K562 (cell line): ENCODE results near the gene EIF4E1B. TPM values are rescaled to one million over a fixed set of nuclear protein-coding genes. Genes with fewer than 3 reads are reported as not detected.

Source experiments
- CBX3 ChIP-seq, 2 experiments: IDR thresholded peaks; 1 replicate in 1 of 2; 2 replicates in 1 of 2; pipeline ENCODE4 v1.6.1; 2012; ENCODE audit warnings: inconsistent platforms in 2 of 2, low read length in 2 of 2, borderline replicate concordance in 1 of 2, control low read depth in 1 of 2
- CBX8 ChIP-seq: fragments of 200-600 bp; sonication (generic); IDR thresholded peaks from 2 replicates; pipeline ENCODE4 v1.6.1; 2012; ENCODE audit warnings: borderline replicate concordance, mixed run types, low read depth, mild to moderate bottlenecking, moderate library complexity, mixed read lengths, low read length, control low read depth, inconsistent platforms; ENCODE audit not compliant: poor library complexity, severe bottlenecking; ENCODE audit errors: extremely low read depth
- ESRRB ChIP-seq: fragments of 250-450 bp; sonication (Bioruptor Pico); IDR thresholded peaks from 2 replicates; pipeline ENCODE4 v1.5.0; 2020; ENCODE audit warnings: mild to moderate bottlenecking, moderate library complexity, borderline replicate concordance
- FOXM1 ChIP-seq, 2 experiments: fragments of 450-650 bp in 1 of 2; sonication (generic) in 1 of 2; formaldehyde crosslinking in 1 of 2; IDR thresholded peaks; 2 replicates each; pipeline versions ENCODE4 v1.6.1 to v1.9.0; 2017 to 2022; ENCODE audit warnings: low read depth in 2 of 2, mild to moderate bottlenecking in 2 of 2, missing genetic modification reagents in 1 of 2, moderate library complexity in 1 of 2
- HMG20A ChIP-seq: fragments of 450-650 bp; formaldehyde crosslinking; conservative IDR thresholded peaks from 2 replicates; pipeline ENCODE4 v1.4.0; 2020; ENCODE audit warnings: mild to moderate bottlenecking, mixed read lengths
- HOXB6 ChIP-seq: fragments of 250-450 bp; sonication (Bioruptor Pico); IDR thresholded peaks from 2 replicates; pipeline ENCODE4 v1.5.1; 2022; ENCODE audit warnings: mild to moderate bottlenecking, borderline replicate concordance
- JUNB ChIP-seq: fragments of 450-650 bp; formaldehyde crosslinking; conservative IDR thresholded peaks from 2 replicates; pipeline ENCODE4 v1.4.0; 2020; ENCODE audit warnings: mild to moderate bottlenecking
- LARP7 ChIP-seq: fragments of 450-650 bp; IDR thresholded peaks from 2 replicates; pipeline ENCODE4 v1.6.1; 2016
- MAFG ChIP-seq: fragments of 450-650 bp; conservative IDR thresholded peaks from 2 replicates; pipeline ENCODE4 v1.6.1; 2016; ENCODE audit warnings: missing genetic modification characterization, missing compliant biosample characterization
- MAFK ChIP-seq: IDR thresholded peaks from 2 replicates; pipeline ENCODE4 v1.6.1; 2011; ENCODE audit warnings: low read length, improper control_type of control experiment
- MAZ ChIP-seq, 2 experiments: fragments of 450-650 bp in 1 of 2; sonication (generic) in 1 of 2; formaldehyde crosslinking; IDR thresholded peaks in 1 of 2; conservative IDR thresholded peaks in 1 of 2; 2 replicates each; pipeline versions ENCODE4 v1.4.0 to v1.5.0; 2020; ENCODE audit warnings: mild to moderate bottlenecking in 1 of 2, missing genetic modification reagents in 1 of 2
- MECOM ChIP-seq: fragments of 250-450 bp; sonication (Bioruptor Pico); IDR thresholded peaks from 2 replicates; pipeline ENCODE4 v1.8.0; 2022; ENCODE audit warnings: inconsistent platforms
- NFYB ChIP-seq: IDR thresholded peaks from 2 replicates; pipeline ENCODE4 v1.6.1; 2011; ENCODE audit warnings: mild to moderate bottlenecking, moderate library complexity; ENCODE audit not compliant: insufficient read length; ENCODE audit errors: extremely low read depth
- PHF8 ChIP-seq: fragments of 200-600 bp; sonication (generic); IDR thresholded peaks from 2 replicates; pipeline ENCODE4 v1.6.1; 2012; ENCODE audit warnings: mixed run types, mild to moderate bottlenecking, inconsistent platforms, low read length, moderate library complexity, borderline replicate concordance
- PKNOX1 ChIP-seq: fragments of 450-650 bp; IDR thresholded peaks from 2 replicates; pipeline ENCODE4 v1.6.1; 2016
- POLR2AphosphoS5 ChIP-seq: IDR thresholded peaks from 2 replicates; pipeline ENCODE4 v1.6.1; 2011; ENCODE audit warnings: mild to moderate bottlenecking, low read depth, low read length, moderate library complexity; ENCODE audit not compliant: control insufficient read depth, insufficient read depth
- PTRF ChIP-seq: fragments of 450-650 bp; IDR thresholded peaks from 2 replicates; pipeline ENCODE4 v1.6.1; 2016; ENCODE audit warnings: mild to moderate bottlenecking, missing genetic modification characterization, missing compliant biosample characterization
- RUNX1 ChIP-seq: sonication (generic); IDR thresholded peaks from 2 replicates; pipeline ENCODE4 v1.6.1; 2016; ENCODE audit warnings: antibody characterized with exemption, low read depth
- SIX5 ChIP-seq, 2 experiments: IDR thresholded peaks; 2 replicates each; pipeline ENCODE4 v1.6.1; 2011; ENCODE audit warnings: low read length in 2 of 2, borderline replicate concordance in 1 of 2, low read depth in 1 of 2, mild to moderate bottlenecking in 1 of 2, moderate library complexity in 1 of 2; ENCODE audit not compliant: insufficient read depth in 1 of 2
- SRF ChIP-seq, 2 experiments: fragments of 250-450, 450-650 bp in 1 of 2; sonication (Bioruptor Pico) in 1 of 2; sonication (generic) in 1 of 2; formaldehyde crosslinking; IDR thresholded peaks; 2 replicates each; pipeline versions ENCODE4 v1.5.0 to v1.5.1; 2020 to 2022; ENCODE audit warnings: mild to moderate bottlenecking in 1 of 2, missing genetic modification reagents in 1 of 2
- SRSF1 ChIP-seq: fragments of 200-400 bp; formaldehyde crosslinking; IDR thresholded peaks from 2 replicates; pipeline ENCODE4 v1.6.1; 2017; ENCODE audit warnings: mild to moderate bottlenecking, low read depth, low read length, moderate library complexity
- TRIM24 ChIP-seq, 2 experiments: fragments of 450-650 bp; IDR thresholded peaks; 2 replicates each; pipeline ENCODE4 v1.6.1; 2016
- ZNF311 ChIP-seq: fragments of 250-450 bp; sonication (Bioruptor Pico); IDR thresholded peaks from 2 replicates; pipeline ENCODE4 v1.4.0; 2020; ENCODE audit warnings: mild to moderate bottlenecking, moderate library complexity
- polyA plus RNA-seq, 8 experiments: library from polyadenylated mRNA; depleted of rRNA in 4 of 8; stranded (reverse) in 5 of 8; unstranded in 3 of 8; fragments of >200 nt; fragmentation: Nextera tagmentation in 2 of 8; fragmentation: Illumina TruSeq in 1 of 8; extraction: Ambion mirVana in 2 of 8; extraction: Trizol in 1 of 8; gene quantifications; 2 replicates each; pipeline versions ENCODE4 v1.2.1 to v1.2.3, GENCODE V29; 2011 to 2014; ENCODE audit warnings: inconsistent platforms in 1 of 8, missing spikeins in 1 of 8
- total RNA-seq, 7 experiments: library from RNA; depleted of rRNA in 6 of 7; stranded (reverse); fragments of >200 nt in 6 of 7; fragmentation: Illumina TruSeq in 2 of 7; extraction: Trizol in 2 of 7; gene quantifications; 2 replicates each; pipeline versions ENCODE4 v1.2.1 to v1.2.3, GENCODE V29; 2011 to 2021; ENCODE audit warnings: low replicate concordance in 1 of 7
- TF ChIP-seq, protein P1 (sequence below): fragments of 250-450 bp; sonication (Bioruptor Pico); IDR thresholded peaks from 2 replicates; pipeline ENCODE4 v1.4.0; 2020; ENCODE audit warnings: mild to moderate bottlenecking
- TF ChIP-seq, protein P2 (sequence below): sonication (generic); formaldehyde crosslinking; IDR thresholded peaks from 2 replicates; pipeline ENCODE4 v1.8.0; 2022; ENCODE audit warnings: mild to moderate bottlenecking, missing genetic modification reagents

EIF4E1B gene
- total and polyA plus RNA-seq, 9 of the 15 experiments (the other 6 are each of a cell fraction or from before 2014, with no cell fraction given): not detected

GRCh38 chr5:176648474-176649194 lies 18.2 kb downstream of the EIF4E1B start (continued):
- no peak for TF ChIP-seq NFYB
- no peak for TF ChIP-seq MAFG
- TF ChIP-seq HMG20A (CRISPR knock-in tag): no peak
- TF ChIP-seq RUNX1: no peak
- TF ChIP-seq, protein P1, sequence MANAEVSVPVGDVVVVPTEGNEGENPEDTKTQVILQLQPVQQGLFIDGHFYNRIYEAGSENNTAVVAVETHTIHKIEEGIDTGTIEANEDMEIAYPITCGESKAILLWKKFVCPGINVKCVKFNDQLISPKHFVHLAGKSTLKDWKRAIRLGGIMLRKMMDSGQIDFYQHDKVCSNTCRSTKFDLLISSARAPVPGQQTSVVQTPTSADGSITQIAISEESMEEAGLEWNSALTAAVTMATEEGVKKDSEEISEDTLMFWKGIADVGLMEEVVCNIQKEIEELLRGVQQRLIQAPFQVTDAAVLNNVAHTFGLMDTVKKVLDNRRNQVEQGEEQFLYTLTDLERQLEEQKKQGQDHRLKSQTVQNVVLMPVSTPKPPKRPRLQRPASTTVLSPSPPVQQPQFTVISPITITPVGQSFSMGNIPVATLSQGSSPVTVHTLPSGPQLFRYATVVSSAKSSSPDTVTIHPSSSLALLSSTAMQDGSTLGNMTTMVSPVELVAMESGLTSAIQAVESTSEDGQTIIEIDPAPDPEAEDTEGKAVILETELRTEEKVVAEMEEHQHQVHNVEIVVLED (CRISPR knock-in tag): no peak
- TF ChIP-seq PTRF (tag): no peak
- no peak for TF ChIP-seq JUNB (CRISPR knock-in tag)
- no peak for TF ChIP-seq SRSF1
- TF ChIP-seq SRF (CRISPR knock-in tag; IDR thresholded peaks at IDR 0.05): no peak
- no peak for TF ChIP-seq ESRRB
- TF ChIP-seq MAZ (CRISPR knock-in tag; conservative IDR thresholded peaks at IDR 0.05 in 1 of 2, IDR thresholded peaks at IDR 0.05 in 1 of 2): no peak
- TF ChIP-seq TRIM24 (IDR thresholded peaks at IDR 0.05): peak; percentile 87 to 88
- no peak for TF ChIP-seq PKNOX1
- TF ChIP-seq CBX3 (IDR thresholded peaks at IDR 0.05; ENCODE audit: borderline replicate concordance in 1 of 2, low read length in 2 of 2): peak in 1 of 2 experiments; percentile 65; a peak in 1 of 3 replicates
- TF ChIP-seq MECOM (CRISPR knock-in tag): no peak
- no peak for TF ChIP-seq LARP7
- peak; percentile 75; the same call in 1 of the 2 replicates for TF ChIP-seq FOXM1 (IDR thresholded peaks at IDR 0.05; ENCODE audit: low read depth)
- no peak for TF ChIP-seq FOXM1 (CRISPR knock-in tag; IDR thresholded peaks at IDR 0.05; ENCODE audit: low read depth)
- no peak for TF ChIP-seq SIX5 (IDR thresholded peaks at IDR 0.05; ENCODE audit: borderline replicate concordance in 1 of 2, insufficient read depth in 1 of 2, low read depth in 1 of 2, low read length in 2 of 2)
- TF ChIP-seq POLR2AphosphoS5: peak; percentile 95
- TF ChIP-seq, protein P2, sequence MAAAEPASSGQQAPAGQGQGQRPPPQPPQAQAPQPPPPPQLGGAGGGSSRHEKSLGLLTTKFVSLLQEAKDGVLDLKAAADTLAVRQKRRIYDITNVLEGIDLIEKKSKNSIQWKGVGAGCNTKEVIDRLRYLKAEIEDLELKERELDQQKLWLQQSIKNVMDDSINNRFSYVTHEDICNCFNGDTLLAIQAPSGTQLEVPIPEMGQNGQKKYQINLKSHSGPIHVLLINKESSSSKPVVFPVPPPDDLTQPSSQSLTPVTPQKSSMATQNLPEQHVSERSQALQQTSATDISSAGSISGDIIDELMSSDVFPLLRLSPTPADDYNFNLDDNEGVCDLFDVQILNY (CRISPR knock-in tag): no peak
- no peak for TF ChIP-seq MAFK
- no peak for TF ChIP-seq PHF8
- no peak for TF ChIP-seq CBX8
- no peak for TF ChIP-seq HOXB6
- TF ChIP-seq ZNF311 (CRISPR knock-in tag): no peak
